RCC 7860 (cell line): ENCODE results near the gene MOV10L1.

ENCODE experiments used
- DNase-seq: peaks from one replicate; pipeline ENCODE4 v3.0.0-alpha.2; 2015; ENCODE audit warnings: low spot score
- FAIRE-seq: peaks from 2 replicates; lab custom pipeline; 2012; peaks lifted over from hg19 to GRCh38; lab: Jason Lieb, UNC

The MOV10L1 gene

DNA sequence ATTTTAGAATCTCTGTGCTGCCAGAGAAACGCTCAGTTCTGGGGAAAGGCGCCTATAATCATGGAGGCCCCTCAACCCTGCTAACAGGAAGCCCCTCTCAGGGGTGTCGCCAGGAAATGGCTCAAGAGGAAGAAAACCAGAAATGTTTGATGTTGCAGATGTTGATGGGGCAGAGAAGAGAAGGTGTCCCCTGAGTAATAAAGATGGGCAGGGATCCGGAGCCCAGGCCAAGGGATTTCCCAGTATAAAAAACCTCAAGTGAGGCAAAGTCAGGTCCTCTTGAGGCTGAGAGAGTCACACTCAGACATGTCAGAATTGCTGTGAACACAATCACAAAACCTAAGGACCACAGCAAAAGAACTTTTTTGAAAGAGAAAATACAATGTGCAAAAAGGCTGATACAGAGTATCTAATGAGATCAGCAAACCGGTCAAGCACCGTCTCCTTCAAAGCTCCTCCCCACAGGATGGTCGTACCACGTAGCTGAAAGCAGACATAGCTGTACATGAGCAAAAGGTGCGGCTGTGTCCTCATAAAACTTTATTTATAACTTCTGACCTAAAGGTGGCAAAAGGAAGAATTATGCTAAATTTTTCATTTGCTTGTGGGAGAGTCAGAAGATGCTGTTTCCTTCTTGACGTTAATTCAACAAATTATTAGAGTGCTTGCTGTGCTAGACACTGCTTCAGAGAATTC is 12.2 kb downstream of the MOV10L1 start:
- FAIRE-seq (no peak), DNase-seq (no peak)

DNA sequence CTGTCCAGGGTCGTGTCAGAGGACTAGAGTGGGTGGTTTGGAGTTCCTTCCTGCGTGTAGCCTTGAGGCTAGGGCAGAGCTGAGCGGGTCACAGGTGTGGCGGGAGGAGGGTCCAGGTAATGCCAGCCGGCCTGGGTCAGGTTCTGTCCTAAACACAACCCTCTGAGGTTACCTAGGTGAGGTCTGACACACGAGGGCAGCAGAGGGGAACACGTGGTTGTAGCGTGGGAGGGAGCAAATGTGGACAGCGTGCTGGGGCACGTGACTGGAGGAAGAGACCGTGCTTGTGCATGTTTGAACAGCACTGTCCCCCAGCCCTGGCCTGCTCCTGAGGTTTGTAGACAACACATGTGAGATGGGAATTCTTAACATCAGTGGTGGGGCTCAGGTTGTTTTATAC is 13.1 kb downstream of the MOV10L1 start:
- no peak for FAIRE-seq
- no peak for DNase-seq

DNA sequence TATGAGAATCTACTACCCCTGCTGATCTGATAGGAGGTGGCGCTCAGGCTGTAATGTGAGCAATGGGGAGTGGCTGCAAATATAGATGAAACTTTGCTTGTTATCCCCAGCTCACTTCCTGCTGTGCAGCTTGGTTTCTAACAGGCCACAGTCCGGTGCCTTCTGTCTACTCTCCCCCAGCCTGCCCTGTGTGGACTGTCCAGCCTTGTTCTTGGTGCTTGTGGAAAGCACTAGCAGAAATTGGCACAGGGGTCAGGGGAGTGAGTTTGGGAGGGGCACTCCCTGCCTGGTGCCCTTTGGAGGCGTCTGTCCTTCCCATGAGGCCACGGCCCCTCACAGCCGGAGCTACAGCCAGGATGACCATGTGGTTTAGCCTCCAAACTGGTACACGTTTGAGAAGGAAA is 14.3 kb downstream of the MOV10L1 start:
- FAIRE-seq (no peak), DNase-seq (no peak)

DNA sequence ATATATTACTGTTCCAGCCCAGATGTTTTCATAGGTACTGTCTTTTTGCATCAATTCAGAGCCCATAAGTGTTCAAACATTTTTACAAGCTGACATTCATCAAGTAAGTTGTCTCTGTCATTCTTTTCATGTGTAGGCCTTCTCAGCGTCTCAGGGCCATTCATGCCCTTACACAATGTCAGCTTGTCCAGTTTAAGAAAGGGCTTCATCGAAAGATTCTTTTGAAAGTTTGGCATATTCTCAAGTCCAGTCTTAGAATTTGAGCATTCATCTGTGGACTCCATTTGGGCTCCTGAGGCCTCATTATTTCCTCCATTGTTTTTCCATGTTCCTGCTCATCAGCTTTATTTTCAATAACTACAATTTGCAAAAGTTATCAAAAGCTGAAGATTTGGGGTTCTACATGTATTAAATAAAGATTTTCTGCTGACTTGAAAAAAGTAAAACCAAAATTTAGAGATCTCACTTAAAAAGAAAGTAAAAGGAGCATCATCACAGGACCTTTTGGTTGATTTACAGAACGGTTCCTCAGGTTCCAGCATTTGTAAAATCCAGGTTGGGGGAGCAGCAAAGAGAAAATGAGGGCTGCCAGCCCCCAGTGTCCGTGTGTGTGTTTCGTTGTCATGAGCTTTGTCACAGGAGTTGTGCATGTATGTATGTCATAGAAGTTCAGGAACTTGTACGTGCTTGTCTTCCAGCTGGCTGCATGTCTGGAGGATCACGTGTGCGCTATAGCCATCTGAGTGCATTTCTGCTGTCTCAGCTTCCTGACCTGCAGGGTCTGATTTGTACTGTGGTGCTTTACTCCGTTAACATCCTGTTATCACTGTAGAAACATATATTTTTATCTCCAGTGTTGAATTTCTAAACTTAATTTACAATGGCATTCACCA is 15.6 kb downstream of the MOV10L1 start:
- no peak for DNase-seq
- FAIRE-seq: no peak

DNA sequence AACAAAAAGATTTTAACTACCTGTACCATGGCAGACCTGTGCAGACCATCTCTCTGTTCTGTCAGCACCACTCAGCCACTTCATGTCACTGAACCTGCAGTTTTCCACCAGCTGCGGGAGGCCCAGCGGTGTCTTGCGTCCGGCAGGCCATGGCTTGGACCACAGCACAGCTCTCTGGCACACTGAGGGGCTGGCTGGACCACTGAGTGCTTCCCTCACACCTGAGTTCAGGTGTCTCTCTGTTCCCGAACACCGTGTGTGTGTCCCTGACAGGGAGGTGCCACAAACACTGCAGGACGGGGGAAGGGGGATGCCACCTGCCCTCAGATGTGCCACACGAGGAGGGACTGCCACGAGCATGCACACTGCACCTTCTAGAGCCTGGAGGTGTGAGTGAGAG is 17.7 kb downstream of the MOV10L1 start:
- no peak for DNase-seq
- no peak for FAIRE-seq

DNA sequence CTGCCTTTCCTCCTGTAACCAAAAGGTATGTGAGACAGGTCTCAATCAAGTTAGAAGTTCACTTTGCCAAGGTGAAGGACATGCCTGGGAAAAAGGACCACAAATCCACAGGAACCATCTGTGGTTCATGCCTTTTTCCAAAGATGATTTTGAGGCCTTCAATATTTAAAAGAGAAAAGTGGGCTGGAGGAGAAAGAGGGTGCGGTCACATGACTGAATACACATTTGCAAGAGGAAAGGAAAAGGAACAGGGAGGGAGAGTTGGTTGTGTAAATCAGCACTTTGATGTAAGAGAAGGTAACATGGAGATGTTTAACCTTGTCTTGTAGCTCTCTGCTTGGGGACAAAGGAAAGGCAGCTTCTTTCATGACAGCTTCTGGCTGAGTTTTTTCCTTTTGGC is 21.2 kb downstream of the MOV10L1 start:
- no peak for DNase-seq
- FAIRE-seq: no peak

DNA sequence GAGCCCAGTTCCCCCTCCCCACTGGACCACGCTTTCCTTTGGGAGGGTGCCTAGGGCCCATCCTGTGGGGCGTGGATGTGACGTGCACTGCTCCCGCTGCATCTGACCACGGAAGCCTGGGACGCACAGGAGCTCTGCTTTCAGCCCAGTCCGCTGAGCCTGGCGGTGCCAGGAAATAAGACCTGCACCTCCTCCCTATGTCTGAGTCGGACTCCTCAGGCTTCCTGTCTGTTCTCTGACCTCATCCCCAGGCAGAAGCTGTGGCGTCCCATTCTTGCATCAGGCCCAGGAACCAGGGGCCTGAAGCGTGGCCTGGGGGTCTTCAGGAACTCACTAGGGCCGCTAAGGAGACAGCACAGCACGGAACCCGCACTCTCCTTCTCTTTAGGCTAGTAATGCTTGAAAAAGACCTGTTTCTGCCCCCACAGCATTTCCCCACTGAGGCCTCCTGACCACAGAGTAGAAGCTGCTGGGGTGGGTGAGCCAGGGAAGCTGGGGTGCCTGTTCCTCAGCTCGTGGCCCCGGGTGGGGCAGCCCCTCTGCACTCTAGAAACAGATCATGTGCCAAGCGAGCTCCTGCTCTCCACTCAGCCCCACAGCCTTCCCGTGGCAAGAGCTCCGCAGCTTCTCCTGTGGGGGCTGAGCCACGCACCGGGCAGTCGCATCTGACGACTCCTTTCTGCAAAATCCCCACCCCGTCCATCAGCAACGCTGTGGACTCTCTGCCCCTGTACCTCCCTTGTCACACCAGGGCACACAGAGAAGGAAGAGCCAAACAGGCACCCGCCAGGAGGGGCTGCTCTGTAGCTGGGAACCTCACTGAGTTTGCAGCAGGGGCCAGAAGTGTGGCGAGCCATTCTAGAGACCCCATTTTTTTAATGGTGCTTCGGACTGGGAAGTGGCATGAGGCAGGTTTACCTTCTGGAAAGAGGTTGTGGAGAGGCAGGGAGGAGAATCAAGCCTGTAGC is 22.6 kb downstream of the MOV10L1 start:
- DNase-seq (no peak), FAIRE-seq (no peak)

DNA sequence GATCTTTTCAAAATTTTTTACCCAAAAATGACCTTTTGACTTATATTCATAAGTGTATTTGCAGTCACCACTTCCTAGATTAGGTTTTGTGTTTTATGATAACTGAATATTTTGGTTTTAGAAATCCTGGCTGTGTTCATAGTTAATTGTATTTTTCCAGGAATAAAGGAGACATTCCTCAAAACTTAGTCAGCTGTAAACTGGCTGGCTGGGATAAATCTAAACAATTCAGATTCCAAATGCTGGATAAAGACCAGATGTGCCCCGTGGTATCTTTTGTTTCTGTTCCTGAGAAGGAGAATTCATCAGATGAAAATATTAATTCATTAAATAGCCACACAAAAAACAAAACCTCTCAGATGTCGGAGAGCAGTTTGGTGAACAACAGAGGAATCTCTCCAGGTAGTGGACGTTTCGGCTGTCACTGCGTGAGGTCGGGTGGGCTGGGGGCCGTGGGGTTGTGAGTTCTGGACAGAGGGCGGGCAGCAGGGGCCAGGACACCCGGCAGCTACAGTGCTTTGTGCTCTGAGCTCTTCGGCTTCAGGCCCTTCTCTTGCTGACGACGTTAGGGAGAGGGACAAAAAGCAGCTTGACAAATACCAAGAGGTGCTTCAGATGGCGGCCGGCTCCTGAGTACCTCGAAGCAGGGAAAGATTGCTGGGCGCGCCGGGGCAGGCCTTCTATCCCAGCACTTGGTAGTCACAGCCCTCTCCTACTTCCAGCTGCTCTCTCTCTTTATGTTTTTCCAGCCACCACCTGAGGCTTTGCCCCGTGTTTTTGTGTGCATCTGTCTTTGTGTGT is 24.6 kb downstream of the MOV10L1 start:
- FAIRE-seq: no peak
- no peak for DNase-seq

DNA sequence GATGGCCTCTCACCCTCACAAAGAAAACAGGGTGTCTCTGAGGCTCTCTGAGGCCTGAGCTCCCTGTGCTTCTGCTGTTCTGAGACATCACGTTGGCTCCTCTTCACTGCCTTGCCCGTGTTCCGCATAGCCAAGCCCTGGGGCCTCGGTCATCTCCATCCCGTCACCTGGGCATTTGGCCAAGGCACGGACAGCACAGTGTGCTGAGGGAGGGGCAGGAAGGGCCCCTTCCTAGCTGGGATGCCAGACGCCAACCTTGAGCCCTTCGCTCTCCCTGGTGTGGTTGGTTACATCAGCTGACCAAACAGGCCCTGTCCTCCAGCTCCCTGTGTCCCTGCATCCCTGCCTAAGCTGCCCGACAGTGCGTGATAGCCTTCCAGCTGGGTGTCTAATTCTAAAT is 25.9 kb downstream of the MOV10L1 start:
- no peak for DNase-seq
- FAIRE-seq: no peak

DNA sequence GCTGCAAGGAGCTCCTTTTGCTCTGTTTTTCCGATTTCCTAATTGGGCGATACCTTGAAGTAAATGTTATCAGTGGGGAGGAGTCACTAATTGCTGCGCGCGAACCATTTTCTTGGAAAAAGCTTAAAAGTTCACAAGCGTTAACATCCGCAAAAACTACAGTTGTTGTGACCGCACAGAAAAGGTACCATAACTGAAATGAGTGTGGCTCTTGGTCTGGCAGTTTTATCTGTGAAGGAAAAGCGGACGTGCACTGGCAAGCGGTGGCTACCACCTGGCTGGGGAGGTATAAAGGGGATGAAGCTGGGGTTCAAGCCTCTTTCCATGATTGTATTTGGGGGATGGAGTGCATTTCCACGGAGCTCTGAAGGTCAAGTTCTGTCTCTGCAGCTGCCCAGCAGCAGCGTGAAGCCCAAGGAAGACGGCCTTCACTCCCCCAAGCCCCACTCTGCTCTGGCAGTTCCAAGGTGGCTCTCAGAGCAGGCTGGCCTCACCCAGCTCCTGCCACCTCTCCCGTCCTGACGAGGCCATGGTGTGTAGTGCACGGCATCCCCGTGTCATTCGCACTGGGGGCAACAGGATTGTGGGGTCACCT is 27.5 kb downstream of the MOV10L1 start:
- DNase-seq (no peak), FAIRE-seq (no peak)

DNA sequence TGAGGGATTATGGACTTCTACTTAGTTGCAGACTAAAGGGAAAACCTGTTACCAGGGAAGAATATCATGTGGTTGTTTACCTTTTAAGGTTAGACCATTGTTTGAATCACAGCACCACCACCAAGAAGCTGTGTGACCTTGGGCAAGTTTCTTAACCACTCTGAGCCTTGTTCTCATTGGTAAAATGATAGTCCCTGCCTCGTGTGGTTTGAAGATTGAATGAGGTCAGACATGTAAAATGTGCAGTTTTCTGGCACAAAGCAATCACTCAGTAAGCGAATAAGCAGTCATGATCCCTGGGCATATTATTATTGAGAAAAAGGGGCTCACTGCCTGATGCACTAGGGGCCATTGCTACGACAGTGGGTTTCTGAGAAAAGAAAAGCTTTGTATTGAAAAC is 28.3 kb downstream of the MOV10L1 start:
- no peak for DNase-seq
- no peak for FAIRE-seq

DNA sequence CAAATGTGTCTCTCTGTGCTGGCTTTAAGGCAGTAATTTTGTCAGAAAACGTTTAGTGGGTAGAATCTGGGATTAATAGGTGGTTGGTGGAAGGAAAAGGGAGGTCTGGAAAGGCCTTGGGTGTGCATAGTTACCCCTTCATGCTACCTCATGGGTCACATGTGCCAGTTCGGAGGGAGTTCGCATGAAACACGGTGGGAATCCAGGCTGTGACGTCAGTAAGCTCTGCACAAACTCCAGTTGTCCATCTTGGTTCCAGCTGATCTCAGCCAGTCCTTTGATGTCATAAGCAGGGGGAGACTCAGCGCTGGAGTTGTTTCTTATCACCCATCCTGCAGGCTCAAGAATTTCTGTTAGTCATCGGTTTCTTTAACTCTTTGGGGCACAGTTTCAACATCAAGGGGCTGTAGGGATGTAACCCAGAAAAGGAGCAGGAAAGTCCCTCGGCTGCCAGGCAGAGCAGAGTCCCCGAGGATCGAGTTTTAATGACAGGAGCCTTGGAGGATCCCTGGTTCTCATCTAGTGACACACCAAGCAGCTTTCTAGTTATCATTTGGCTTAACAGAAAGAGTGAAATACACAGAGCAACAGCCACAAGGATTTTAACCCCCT is 28.9 kb downstream of the MOV10L1 start:
- DNase-seq: no peak
- no peak for FAIRE-seq

DNA sequence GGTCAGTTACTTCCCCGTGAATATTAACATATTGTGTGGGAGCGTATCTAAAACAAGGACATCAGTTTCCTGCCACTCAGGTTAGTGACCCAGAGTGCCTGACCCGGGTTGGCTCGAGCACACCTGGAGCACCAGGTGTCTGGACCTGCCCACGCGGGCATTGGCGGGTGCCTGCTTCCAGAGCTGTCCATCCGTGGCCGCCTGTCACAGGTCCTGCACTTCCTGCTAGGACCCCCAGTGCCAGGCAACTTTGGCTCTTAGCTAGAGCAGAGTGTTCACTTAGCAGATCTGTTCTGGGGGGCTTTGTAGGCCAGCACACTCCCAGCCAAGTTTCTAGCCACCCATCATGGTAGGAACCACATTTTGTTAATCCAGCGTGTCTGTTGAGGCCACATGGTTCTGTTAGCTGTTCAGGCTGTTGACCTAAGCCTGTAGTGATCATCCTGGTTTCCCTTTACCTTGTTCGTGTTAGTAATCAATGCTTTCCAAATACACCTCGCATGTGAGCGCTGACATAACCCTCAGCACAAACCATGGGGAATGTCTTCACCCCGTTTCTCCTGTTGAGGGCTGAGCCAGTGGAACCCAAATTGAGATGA is 29.5 kb downstream of the MOV10L1 start:
- DNase-seq (no peak), FAIRE-seq (no peak)

DNA sequence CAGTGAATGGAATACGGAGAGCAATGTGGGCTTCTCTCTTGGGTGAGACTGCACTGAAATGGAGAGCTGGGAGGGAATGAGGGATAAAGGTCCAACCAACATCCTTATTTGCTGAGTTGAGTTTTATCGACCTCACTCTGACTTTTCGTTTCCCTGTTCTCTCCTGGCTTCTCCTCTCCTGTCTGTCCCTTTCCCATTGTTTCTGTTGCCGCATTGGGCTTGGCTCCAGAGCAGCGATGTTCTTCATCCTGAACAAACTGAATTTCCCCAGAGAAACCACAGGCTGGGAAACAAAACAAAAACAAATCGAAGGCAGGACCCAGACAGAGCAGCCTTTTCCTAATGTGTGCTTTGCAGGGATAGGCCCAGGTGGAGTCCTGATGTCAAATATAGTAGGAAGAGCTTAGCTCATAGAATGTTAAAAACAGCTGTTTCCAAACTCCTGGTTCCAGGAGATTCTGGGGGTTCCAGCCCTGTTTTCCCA is 30.0 kb downstream of the MOV10L1 start:
- no peak for DNase-seq
- no peak for FAIRE-seq

DNA sequence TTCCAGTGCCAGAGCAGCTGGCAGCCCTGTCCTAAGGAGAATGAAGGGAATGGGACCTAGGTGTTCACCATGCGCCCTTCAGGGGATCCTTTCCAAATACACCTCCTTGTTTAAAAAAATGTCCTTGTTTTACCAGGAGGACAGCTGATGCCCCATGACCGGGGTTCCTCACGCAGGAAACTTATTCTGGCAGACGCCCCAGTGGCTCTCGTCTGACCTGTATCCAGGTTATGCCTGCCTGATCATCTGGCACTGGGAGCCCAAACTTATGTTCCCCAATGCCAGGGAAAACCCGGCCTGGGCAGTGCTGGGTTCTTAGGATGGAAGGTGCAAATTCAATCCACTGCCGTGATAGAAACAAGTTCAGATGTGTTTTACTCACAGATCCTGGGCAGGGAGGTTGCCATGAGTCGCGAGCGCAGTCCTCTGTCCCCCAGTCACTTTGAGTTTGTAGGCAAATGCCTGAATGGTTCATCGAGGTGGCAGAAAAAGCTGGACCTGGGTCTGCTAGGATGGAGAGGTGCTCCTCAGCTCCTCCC is 31.5 kb downstream of the MOV10L1 start:
- no peak for FAIRE-seq
- DNase-seq: no peak

DNA sequence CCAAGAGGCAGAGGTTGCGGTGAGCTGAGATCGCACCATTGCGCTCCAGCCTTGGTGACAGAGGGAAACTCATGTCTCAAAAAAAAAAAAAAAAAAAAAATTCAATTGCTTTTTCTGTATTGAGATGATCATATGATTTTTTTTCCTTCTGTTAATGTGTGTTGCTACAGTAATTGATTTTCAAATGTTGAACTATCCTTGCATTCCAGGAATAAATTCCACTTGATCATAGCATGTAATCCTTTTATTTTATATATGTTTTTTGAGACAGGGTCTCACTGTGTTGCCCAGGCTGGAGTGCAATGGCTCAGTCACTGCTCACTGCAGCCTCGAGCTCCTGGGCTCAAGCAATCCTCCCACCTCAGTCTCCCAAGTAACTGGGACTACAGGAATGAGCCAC is 33.3 kb downstream of the MOV10L1 start:
- FAIRE-seq (no peak), DNase-seq (no peak)

DNA sequence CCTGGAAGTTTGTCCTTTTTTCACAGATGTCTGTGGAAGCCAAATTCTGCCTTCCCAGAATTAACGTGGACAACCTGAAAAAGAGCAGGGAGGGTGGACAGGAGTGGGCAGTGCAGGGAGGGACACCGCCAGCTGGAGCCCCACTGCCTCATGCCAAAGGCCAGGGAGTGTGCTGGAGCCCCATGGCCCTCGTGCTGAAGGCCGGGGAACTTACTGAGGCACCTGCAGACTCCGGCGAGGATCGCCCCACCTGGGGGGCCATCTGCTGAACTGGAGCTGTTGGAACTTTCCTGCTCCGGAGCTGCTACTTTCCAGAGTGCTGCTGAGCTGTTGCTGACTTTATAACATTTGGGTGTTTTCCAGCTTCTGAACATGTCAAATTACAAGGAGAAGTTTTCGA is 35.2 kb downstream of the MOV10L1 start:
- DNase-seq: no peak
- no peak for FAIRE-seq

DNA sequence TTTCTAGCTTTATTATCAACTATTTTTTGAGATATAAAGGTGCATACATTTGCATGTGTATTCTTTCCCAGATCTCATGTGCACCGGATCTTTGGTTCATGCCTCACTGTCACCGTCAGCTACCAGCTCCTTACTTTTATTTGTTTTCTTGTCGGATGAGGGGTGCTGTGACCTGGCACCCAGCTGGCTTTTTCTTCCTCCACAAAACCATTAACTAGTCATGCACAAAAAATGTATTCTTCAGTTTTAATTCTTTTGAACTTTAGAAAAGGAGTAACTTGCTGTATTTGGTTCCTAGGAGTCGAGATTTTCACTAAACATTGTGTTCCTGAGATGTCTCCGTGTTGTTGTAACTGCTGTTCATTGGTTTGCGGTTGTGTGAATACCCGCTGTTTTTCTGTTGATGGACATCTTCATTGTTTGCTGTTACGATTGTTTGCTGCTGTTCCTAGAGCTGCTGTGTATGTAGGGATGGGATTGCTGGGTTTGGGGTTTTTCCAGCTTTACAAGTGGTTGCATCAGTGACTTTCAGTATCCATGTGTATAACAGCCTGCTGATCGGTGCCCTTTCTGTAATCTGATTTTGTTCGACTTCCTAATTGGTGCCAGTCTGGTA is 39.4 kb downstream of the MOV10L1 start:
- FAIRE-seq: no peak

More for the DNA sequence above, 39.4 kb downstream of the MOV10L1 start:
- DNase-seq: no peak
